Adrenal gland (tissue), 5 donors: Measurements from ENCODE around the gene ARHGAP22.

Experiments
- CTCF ChIP-seq, 6 experiments: fragments of 450-650 bp in 4 of 6; fragments of 200-600 bp in 2 of 6; sonication (generic) in 1 of 6; IDR thresholded peaks; 1 replicate in 5 of 6; 2 replicates in 1 of 6; pipeline versions ENCODE4 v1.5.1 to v1.8.0; 2016 to 2021; ENCODE audit warnings: antibody characterized with exemption in 6 of 6, mild to moderate bottlenecking in 2 of 6, moderate library complexity in 1 of 6
- POLR2A ChIP-seq, 2 donors: fragments of 450-650 bp; IDR thresholded peaks; one replicate each; pipeline ENCODE4 v1.6.1; 2017; ENCODE audit warnings: antibody characterized with exemption in 2 of 2, mild to moderate bottlenecking in 2 of 2, moderate library complexity in 1 of 2
- donor health status: DM: no; HTN: no; CAD: no.

GRCh38 chr10:48496105-48496830 lies 108.6 kb downstream of the ARHGAP22 start:
- TF ChIP-seq CTCF (IDR thresholded peaks at IDR 0.05) (no peak), POLR2A (IDR thresholded peaks at IDR 0.05) (no peak)
